Rectal smooth muscle tissue (tissue), 1 donor: ENCODE data around the gene GARIN5A.

ENCODE experiments used
- H3K27ac ChIP-seq: one replicate; pipeline ENCODE4 v1.7.0; 2013; ENCODE audit warnings: low read depth, low read length, inconsistent platforms
- H3K27me3 ChIP-seq: one replicate; pipeline ENCODE4 v1.7.0; 2013; ENCODE audit warnings: low read length; ENCODE audit not compliant: control insufficient read depth, insufficient read depth
- H3K36me3 ChIP-seq: one replicate; pipeline ENCODE4 v1.7.0; 2013; ENCODE audit warnings: low read length; ENCODE audit not compliant: control insufficient read depth, insufficient read depth
- H3K4me1 ChIP-seq: one replicate; pipeline ENCODE4 v1.7.0; 2013; ENCODE audit warnings: low read length; ENCODE audit not compliant: control insufficient read depth, insufficient read depth
- H3K4me3 ChIP-seq: one replicate; pipeline ENCODE4 v1.7.0; 2013; ENCODE audit warnings: low read length
- H3K9ac ChIP-seq: one replicate; pipeline ENCODE4 v1.7.0; 2013; ENCODE audit warnings: low read length

GARIN5A gene

DNA sequence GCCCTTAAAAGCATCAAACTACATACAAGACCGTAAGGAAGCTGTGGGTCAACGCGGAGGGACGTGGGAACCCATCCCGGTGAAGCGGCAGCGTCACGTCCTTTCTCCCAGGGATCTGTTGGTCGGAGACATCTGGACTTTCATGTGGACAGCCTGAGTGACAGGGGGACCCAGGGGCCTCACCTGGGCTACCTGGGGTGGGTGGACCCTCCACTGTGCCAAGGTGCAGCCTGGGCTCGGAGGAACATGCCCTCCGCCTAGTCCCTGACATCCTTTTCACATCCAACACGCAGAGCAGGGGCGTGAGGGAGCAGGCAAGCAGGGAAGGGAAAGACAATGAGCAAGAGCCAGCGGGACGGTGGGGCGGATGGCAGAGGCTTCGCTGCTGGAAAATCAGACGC, 13.8 kb upstream of the GARIN5A start:
- no peak overlapping the region for H3K4me3 ChIP-seq
- peaks cover 12% of the 10 kb centered on the region for H3K27me3 ChIP-seq
- H3K9ac ChIP-seq, result no peak overlapping the region
- H3K4me1 ChIP-seq, result no peaks in the 10 kb centered on the region
- H3K27ac ChIP-seq, result no peak overlapping the region
- H3K36me3 ChIP-seq, result no peaks in the 10 kb centered on the region

GRCh38 chr19:50489461-50490011, 12.9 kb upstream of the GARIN5A start:
- peaks cover 3% of the 10 kb centered on the region for H3K36me3 ChIP-seq

DNA sequence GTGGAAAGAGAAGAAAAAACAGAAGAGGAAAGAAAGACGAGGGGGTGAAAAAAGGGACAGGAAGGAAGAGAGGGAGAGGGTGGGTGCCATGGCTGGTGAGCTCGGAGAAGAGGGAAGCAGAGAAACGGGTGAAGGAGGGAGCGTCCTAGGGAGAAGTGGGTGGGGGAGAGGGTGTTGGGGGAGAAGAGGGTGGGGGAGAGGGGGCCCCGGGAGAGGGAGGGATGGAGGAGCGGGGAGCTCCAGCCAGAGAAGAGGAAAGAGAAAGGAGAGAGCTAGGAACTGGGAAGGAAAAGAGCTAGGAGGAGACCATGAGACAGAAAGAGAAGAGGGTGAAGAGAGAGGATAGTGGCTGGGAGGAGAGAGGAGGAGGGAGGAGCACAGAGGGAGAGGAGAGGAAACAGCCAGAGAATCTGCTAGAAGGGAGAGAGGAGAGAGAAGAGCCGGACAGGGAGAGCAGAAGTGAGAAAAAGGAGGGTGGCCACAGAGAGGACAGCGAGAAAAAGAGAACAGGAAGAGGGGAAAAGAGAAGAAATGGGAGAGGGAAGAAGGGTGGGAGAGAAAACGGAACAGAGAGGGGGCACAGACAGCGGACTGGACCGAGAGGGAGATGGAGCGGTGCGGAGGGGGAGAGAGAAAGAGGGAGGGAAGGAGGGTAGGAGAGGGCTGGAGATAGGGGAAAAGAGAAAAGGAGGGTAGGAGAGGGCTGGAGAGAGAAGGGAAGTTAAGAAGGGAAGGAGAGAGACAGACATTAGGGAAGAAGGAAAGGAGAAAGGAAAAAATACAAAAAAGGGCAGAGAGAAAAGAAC, 11.9 kb upstream of the GARIN5A start:
- H3K9ac ChIP-seq, result no peak overlapping the region
- no peak overlapping the region for H3K4me3 ChIP-seq
- no peaks in the 10 kb centered on the region for H3K4me1 ChIP-seq
- H3K27ac ChIP-seq, result no peak overlapping the region
- peaks cover 3% of the 10 kb centered on the region for H3K36me3 ChIP-seq
- H3K27me3 ChIP-seq, result peaks cover 12% of the 10 kb centered on the region

More at GRCh38 chr19:50489461-50490011, 12.9 kb upstream of the GARIN5A start:
- no peak overlapping the region for H3K9ac ChIP-seq
- H3K27ac ChIP-seq, result no peak overlapping the region
- H3K4me3 ChIP-seq, result no peak overlapping the region
- no peaks in the 10 kb centered on the region for H3K4me1 ChIP-seq
- peaks cover 12% of the 10 kb centered on the region for H3K27me3 ChIP-seq

GRCh38 chr19:50486823-50487515, 10.3 kb upstream of the GARIN5A start:
- no peak overlapping the region for H3K4me3 ChIP-seq
- H3K27me3 ChIP-seq, result peaks cover 12% of the 10 kb centered on the region
- H3K27ac ChIP-seq, result no peak overlapping the region
- H3K4me1 ChIP-seq, result no peaks in the 10 kb centered on the region
- H3K9ac ChIP-seq, result no peak overlapping the region
- H3K36me3 ChIP-seq, result peaks cover 9% of the 10 kb centered on the region

DNA sequence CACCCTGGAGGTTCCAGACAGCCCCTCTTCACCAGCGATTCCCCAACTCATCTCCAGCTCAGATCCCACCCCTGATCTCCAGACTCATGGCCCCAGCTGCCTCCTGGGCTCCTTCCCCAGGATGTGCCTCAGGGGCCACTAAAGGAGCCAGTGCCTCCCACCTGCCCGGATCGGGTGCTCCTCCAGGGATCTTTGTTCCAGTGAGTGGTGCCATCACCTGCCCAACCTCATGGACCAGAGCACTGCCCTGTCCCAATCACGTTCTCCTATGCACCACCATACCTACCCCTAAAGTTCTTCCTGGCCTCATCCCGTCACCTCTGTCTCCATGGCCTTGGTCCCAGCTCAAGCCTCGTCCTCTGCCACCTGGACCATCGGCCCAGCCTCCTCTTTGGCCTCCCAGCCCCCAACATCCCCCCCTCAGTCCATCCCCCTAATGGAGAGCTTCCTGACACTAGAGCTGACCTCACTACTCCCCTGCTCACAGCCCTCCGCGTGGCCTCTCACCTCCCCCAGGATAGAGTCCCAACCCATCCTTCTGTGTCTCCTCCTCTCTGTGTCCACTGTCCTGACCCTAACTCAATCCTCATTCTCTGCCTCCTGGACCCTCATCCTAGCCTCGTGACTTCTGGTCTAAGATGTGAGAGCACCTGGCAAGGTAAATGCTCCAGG, 8.8 kb upstream of the GARIN5A start:
- no peak overlapping the region for H3K4me3 ChIP-seq
- no peak overlapping the region for H3K9ac ChIP-seq
- H3K36me3 ChIP-seq, result peaks cover 9% of the 10 kb centered on the region
- H3K27ac ChIP-seq, result no peak overlapping the region
- H3K4me1 ChIP-seq, result no peaks in the 10 kb centered on the region
- peaks cover 5% of the 10 kb centered on the region for H3K27me3 ChIP-seq

- H3K27me3 ChIP-seq, result peaks cover 5% of the 10 kb centered on the region
- H3K27ac ChIP-seq, result no peak overlapping the region
- no peak overlapping the region for H3K9ac ChIP-seq
- H3K36me3 ChIP-seq, result peaks cover 16% of the 10 kb centered on the region
- no peak overlapping the region for H3K4me3 ChIP-seq
- no peaks in the 10 kb centered on the region for H3K4me1 ChIP-seq
These were observed 6.3 kb upstream of the GARIN5A start for GRCh38 chr19:50482916-50483315.

GRCh38 chr19:50482271-50482855, 5.7 kb upstream of the GARIN5A start:
- peaks cover 16% of the 10 kb centered on the region for H3K36me3 ChIP-seq
- H3K4me3 ChIP-seq, result no peak overlapping the region
- H3K9ac ChIP-seq, result no peak overlapping the region
- H3K4me1 ChIP-seq, result peaks cover 2% of the 10 kb centered on the region
- H3K27me3 ChIP-seq, result peaks cover under 1% of the 10 kb centered on the region
- H3K27ac ChIP-seq, result no peak overlapping the region

DNA sequence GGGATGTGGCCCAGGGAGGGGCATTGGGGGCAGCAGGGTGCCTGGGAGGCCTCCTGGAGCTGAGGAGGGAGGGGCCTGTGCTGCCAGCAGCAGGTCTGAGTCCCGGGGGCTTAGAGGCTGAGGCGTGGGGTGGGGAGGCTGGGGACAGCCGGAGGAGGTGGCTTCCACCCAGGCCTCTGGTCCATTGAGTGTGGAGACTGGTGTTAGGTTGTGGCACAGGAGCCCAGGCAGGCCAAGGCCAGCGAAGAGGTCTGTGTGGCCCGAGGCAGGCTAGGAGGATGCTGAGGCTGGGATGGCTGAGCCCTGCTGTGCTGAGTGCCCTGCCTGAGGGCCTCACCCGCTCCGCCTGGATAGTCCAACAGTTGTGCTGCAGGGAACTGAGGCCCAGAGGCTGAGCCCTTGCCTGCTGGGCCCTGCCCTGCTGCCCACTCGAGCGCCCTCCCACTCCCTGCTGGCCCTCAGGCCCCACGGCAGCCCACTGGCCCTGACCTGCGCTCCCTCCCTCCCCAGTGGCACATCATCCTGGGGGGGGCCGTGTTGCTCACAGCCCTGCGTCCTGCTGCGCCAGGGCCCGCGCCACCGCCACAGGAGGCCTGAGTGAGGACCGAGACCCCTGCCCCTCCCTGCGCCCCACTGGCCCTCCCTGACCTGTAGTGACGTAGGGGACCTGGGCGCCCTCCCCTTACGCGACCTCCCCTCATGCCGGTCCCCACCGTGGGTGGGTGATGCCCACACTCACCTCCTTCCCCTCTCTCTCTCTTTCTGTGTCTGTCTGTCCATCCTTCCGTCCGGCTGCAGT, 4.9 kb upstream of the GARIN5A start:
- peaks cover 4% of the 10 kb centered on the region for H3K4me1 ChIP-seq

DNA sequence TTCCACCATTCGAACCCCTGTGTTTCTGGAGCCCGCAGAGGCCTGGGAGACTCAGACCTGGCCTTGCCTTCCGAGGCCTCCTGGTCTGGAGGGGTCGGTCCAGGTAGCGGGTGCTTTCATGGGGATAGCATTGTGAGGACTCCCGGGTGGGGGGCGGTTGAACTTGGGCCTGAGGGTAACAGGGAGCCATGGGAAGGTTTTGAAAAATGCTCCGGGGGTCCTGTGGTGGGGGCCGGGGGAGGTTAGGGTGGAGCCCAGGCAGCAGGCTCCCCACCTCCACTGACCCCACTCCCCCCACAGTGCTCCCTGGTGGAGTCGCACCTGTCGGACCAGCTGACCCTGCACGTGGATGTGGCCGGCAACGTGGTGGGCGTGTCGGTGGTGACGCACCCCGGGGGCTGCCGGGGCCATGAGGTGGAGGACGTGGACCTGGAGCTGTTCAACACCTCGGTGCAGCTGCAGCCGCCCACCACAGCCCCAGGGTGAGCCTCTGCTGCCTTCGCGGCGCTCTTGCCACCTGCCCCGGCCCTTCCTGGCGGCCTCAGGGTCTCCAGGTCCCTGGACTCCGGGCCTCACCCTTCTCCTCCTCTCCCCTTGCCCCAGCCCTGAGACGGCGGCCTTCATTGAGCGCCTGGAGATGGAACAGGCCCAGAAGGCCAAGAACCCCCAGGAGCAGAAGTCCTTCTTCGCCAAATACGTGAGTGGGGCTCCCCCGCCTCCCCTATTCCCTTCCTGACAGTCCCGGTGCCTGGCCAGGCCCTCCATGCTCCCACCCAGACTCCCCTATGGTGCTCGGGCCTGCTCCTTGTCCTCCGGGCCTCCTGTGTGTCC, 3.8 kb upstream of the GARIN5A start:
- H3K4me1 ChIP-seq, result peaks cover 4% of the 10 kb centered on the region
- no peak overlapping the region for H3K4me3 ChIP-seq
- H3K9ac ChIP-seq, result no peak overlapping the region
- no peaks in the 10 kb centered on the region for H3K27me3 ChIP-seq
- H3K27ac ChIP-seq, result no peak overlapping the region
- H3K36me3 ChIP-seq, result peaks cover 16% of the 10 kb centered on the region

More for the DNA sequence above, 4.9 kb upstream of the GARIN5A start:
- Histone ChIP-seq H3K36me3 (peaks cover 16% of the 10 kb centered on the region), H3K4me3 (no peak overlapping the region), H3K27me3 (no peaks in the 10 kb centered on the region), H3K9ac (no peak overlapping the region), H3K27ac (no peak overlapping the region)

- Histone ChIP-seq H3K9ac (no peak overlapping the region), H3K4me3 (no peak overlapping the region), H3K4me1 (peaks cover 4% of the 10 kb centered on the region), H3K27me3 (no peaks in the 10 kb centered on the region), H3K27ac (no peak overlapping the region), H3K36me3 (peaks cover 13% of the 10 kb centered on the region)
These were observed 3.2 kb upstream of the GARIN5A start for GRCh38 chr19:50479761-50480251.
